SK-N-SH (cell line): ENCODE results near the gene CCDC167.

ENCODE experiments used
- CHD2 ChIP-seq: fragments of 150-350 bp; IDR thresholded peaks from 2 replicates; pipeline ENCODE4 v1.6.1; 2018; ENCODE audit warnings: low read length; ENCODE audit not compliant: partially characterized antibody
- CTCF ChIP-seq: fragments of 200-600 bp; sonication (generic); IDR thresholded peaks from 2 replicates; pipeline ENCODE4 v1.6.1; 2017; ENCODE audit warnings: antibody characterized with exemption, mild to moderate bottlenecking, moderate library complexity
- ELF1 ChIP-seq: IDR thresholded peaks from 2 replicates; pipeline ENCODE4 v1.4.0; 2012
- FOXM1 ChIP-seq: IDR thresholded peaks from 2 replicates; pipeline ENCODE4 v1.4.0; 2012; ENCODE audit warnings: low read depth, mild to moderate bottlenecking
- POLR2AphosphoS5 ChIP-seq: IDR thresholded peaks from 2 replicates; pipeline ENCODE4 v1.6.1; 2012; ENCODE audit warnings: low read depth, low read length
- RCOR1 ChIP-seq: fragments of 150-350 bp; IDR thresholded peaks from 2 replicates; pipeline ENCODE4 v1.6.1; 2017; ENCODE audit warnings: antibody characterized with exemption, low read length
- TF ChIP-seq, protein P1 (sequence below): IDR thresholded peaks from 2 replicates; pipeline ENCODE4 v1.6.1; 2012; ENCODE audit warnings: mild to moderate bottlenecking, low read depth, low read length, moderate library complexity

DNA sequence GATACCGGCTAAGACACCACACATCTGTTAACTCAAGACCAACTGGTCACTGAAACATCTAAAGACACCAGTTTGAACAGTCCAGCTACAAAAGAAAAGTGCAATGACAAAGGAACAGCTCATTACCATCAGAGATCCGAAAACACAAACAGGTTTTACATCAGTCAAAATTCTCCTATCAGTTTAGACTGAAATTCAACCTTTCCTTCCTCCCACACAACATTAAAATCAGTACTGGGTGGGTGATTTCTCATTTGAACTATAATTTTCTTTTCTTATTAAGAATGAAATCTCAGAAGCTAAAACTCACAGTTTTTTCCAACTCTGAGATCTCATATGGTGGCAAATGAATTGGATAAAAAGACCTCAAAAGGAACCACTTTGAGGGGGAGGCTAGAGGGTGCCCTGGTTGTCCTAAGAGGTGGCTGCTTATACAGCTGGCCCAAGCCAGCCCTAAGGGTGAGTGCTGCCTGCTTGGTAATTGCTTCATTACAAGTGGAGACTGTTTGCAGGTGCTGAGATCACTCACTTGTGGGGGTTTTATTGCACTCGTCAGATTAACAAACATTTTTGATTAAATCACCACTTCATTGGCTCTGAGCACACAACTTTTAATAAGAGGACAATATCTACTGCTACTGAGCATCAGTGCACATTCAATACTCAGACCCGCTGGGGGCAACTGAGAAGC, 4.3 kb downstream of the CCDC167 start:
- no peak for TF ChIP-seq CTCF
- TF ChIP-seq, protein P1, sequence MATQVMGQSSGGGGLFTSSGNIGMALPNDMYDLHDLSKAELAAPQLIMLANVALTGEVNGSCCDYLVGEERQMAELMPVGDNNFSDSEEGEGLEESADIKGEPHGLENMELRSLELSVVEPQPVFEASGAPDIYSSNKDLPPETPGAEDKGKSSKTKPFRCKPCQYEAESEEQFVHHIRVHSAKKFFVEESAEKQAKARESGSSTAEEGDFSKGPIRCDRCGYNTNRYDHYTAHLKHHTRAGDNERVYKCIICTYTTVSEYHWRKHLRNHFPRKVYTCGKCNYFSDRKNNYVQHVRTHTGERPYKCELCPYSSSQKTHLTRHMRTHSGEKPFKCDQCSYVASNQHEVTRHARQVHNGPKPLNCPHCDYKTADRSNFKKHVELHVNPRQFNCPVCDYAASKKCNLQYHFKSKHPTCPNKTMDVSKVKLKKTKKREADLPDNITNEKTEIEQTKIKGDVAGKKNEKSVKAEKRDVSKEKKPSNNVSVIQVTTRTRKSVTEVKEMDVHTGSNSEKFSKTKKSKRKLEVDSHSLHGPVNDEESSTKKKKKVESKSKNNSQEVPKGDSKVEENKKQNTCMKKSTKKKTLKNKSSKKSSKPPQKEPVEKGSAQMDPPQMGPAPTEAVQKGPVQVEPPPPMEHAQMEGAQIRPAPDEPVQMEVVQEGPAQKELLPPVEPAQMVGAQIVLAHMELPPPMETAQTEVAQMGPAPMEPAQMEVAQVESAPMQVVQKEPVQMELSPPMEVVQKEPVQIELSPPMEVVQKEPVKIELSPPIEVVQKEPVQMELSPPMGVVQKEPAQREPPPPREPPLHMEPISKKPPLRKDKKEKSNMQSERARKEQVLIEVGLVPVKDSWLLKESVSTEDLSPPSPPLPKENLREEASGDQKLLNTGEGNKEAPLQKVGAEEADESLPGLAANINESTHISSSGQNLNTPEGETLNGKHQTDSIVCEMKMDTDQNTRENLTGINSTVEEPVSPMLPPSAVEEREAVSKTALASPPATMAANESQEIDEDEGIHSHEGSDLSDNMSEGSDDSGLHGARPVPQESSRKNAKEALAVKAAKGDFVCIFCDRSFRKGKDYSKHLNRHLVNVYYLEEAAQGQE: no peak
- no peak for TF ChIP-seq ELF1
- TF ChIP-seq CHD2: no peak
- peak; percentile 80; the same call in 1 of the 2 replicates for TF ChIP-seq RCOR1
- no peak for TF ChIP-seq POLR2AphosphoS5
- TF ChIP-seq FOXM1: no peak
